IMR-90 (cell line): Measurements from ENCODE around the gene TMEM9. TPM values are rescaled to one million over a fixed set of nuclear protein-coding genes. Genes with fewer than 3 reads are reported as not detected.

Source experiments
- ATAC-seq: fragments of 200-7000 bp; cut with Tn5 transposase; 2 replicates; pipeline ENCODE4 v1.9.1; 2020; ENCODE audit warnings: low read depth, mild to moderate bottlenecking, moderate library complexity
- BruUV-seq: library from RNA; stranded (reverse); fragments of 400-500 nt; replicated peaks from 2 replicates; lab custom pipeline; 2021; lab: Mats Ljungman, UMichigan
- CTCF ChIA-PET: fragments of 300-600 bp; formaldehyde crosslinking; extraction: SDS; loops from one replicate; lab custom pipeline; 2021; ENCODE audit warnings: antibody characterized with exemption; lab: Yijun Ruan, JAX
- POLR2A ChIA-PET: fragments of 300-600 bp; sonication (Branson Sonifier 250); formaldehyde crosslinking; loops from one replicate; lab custom pipeline; 2022; ENCODE audit warnings: antibody characterized with exemption; ENCODE audit not compliant: unreplicated experiment; lab: Charles Lee
- DNase-seq: peaks from one replicate; pipeline ENCODE4 v3.0.0; 2013
- H2AFZ ChIP-seq: replicated peaks from 2 replicates; pipeline ENCODE3; 2013; ENCODE audit warnings: low read length, mild to moderate bottlenecking; ENCODE audit not compliant: poor library complexity
- H2AK5ac ChIP-seq: 2 replicates; pipeline ENCODE4 v1.6.1; 2013; ENCODE audit warnings: low read depth, low read length, inconsistent platforms
- H2AK9ac ChIP-seq: replicated peaks from 2 replicates; pipeline ENCODE3; 2013; ENCODE audit warnings: mild to moderate bottlenecking, low read depth, low read length, moderate library complexity; ENCODE audit not compliant: poor library complexity
- H2BK120ac ChIP-seq: 2 replicates; pipeline ENCODE4 v1.6.1; 2013; ENCODE audit warnings: low read depth, low read length, inconsistent platforms
- H2BK15ac ChIP-seq: 3 replicates; pipeline ENCODE4 v1.6.1; 2013; ENCODE audit warnings: low read depth, low read length, inconsistent platforms
- H2BK20ac ChIP-seq: 2 replicates; pipeline ENCODE4 v1.6.1; 2013; ENCODE audit warnings: low read depth, mild to moderate bottlenecking, inconsistent platforms, low read length, moderate library complexity
- H2BK5ac ChIP-seq: 2 replicates; pipeline ENCODE4 v1.6.1; 2013; ENCODE audit warnings: mild to moderate bottlenecking, low read depth, low read length, inconsistent platforms; ENCODE audit not compliant: poor library complexity, severe bottlenecking
- H3K14ac ChIP-seq: replicated peaks from 2 replicates; pipeline ENCODE4 v1.6.1; 2013; ENCODE audit warnings: low read depth, low read length, inconsistent platforms
- H3K18ac ChIP-seq: 2 replicates; pipeline ENCODE4 v1.6.1; 2013; ENCODE audit warnings: low read depth, low read length, control low read depth
- H3K23ac ChIP-seq: 2 replicates; pipeline ENCODE4 v1.6.1; 2013; ENCODE audit warnings: low read depth, low read length, inconsistent platforms
- H3K27ac ChIP-seq: 2 replicates; pipeline ENCODE4 v1.5.1; 2013; ENCODE audit warnings: mild to moderate bottlenecking, control low read depth, low read length; ENCODE audit not compliant: insufficient read depth
- H3K27me3 ChIP-seq: 2 replicates; pipeline ENCODE4 v1.6.1; 2013; ENCODE audit warnings: low read length; ENCODE audit not compliant: control insufficient read depth, insufficient read depth
- H3K36me3 ChIP-seq: 2 replicates; pipeline ENCODE4 v1.6.1; 2013; ENCODE audit warnings: low read length, mixed read lengths; ENCODE audit not compliant: control insufficient read depth, insufficient read depth
- H3K4ac ChIP-seq: 2 replicates; pipeline ENCODE4 v1.6.1; 2013; ENCODE audit warnings: low read depth, low read length, inconsistent platforms
- H3K4me1 ChIP-seq: 2 replicates; pipeline ENCODE4 v1.6.1; 2013; ENCODE audit warnings: low read length, mixed read lengths; ENCODE audit not compliant: control insufficient read depth, insufficient read depth
- H3K4me2 ChIP-seq: 2 replicates; pipeline ENCODE4 v1.6.1; 2013; ENCODE audit warnings: low read depth, mild to moderate bottlenecking, control low read depth, low read length, moderate library complexity
- H3K4me3 ChIP-seq: 2 replicates; pipeline ENCODE4 v1.5.1; 2013; ENCODE audit warnings: low read depth, mild to moderate bottlenecking, control low read depth, low read length, moderate library complexity; ENCODE audit not compliant: insufficient read depth
- H3K56ac ChIP-seq: 2 replicates; pipeline ENCODE4 v1.6.1; 2013; ENCODE audit warnings: low read length, inconsistent platforms; ENCODE audit not compliant: insufficient read depth; ENCODE audit errors: extremely low read depth
- H3K79me1 ChIP-seq, 2 experiments: 2 replicates each; pipeline ENCODE4 v1.6.1; 2013; ENCODE audit warnings: low read length in 2 of 2, inconsistent platforms in 1 of 2, low read depth in 1 of 2
- H3K9ac ChIP-seq: 2 replicates; pipeline ENCODE4 v1.6.1; 2013; ENCODE audit warnings: low read depth, low read length, control low read depth
- H3K9me1 ChIP-seq: 2 replicates; pipeline ENCODE4 v1.6.1; 2013; ENCODE audit warnings: low read length, inconsistent platforms; ENCODE audit not compliant: insufficient read depth
- H3K9me3 ChIP-seq: 2 replicates; pipeline ENCODE4 v1.6.1; 2013; ENCODE audit warnings: low read length; ENCODE audit not compliant: control insufficient read depth, insufficient read depth
- H4K20me1 ChIP-seq: 2 replicates; pipeline ENCODE4 v1.6.1; 2013; ENCODE audit warnings: low read length, inconsistent platforms; ENCODE audit not compliant: insufficient read depth
- H4K5ac ChIP-seq: 2 replicates; pipeline ENCODE4 v1.6.1; 2013; ENCODE audit warnings: mild to moderate bottlenecking, low read depth, low read length, control low read depth
- H4K8ac ChIP-seq, 2 experiments: 2 replicates each; pipeline ENCODE4 v1.6.1; 2013; ENCODE audit warnings: low read depth in 2 of 2, low read length in 2 of 2, control low read depth in 1 of 2, inconsistent platforms in 1 of 2
- H4K91ac ChIP-seq: 2 replicates; pipeline ENCODE4 v1.6.1; 2013; ENCODE audit warnings: low read depth, low read length, inconsistent platforms; ENCODE audit not compliant: insufficient read depth
- BHLHE40 ChIP-seq: fragments of 150-350 bp; IDR thresholded peaks from 2 replicates; pipeline ENCODE4 v1.6.1; 2016; ENCODE audit warnings: mild to moderate bottlenecking, low read depth, low read length
- CEBPB ChIP-seq: IDR thresholded peaks from 2 replicates; pipeline ENCODE4 v1.6.1; 2012; ENCODE audit warnings: low read depth, low read length, improper control_type of control experiment
- CHD1 ChIP-seq: IDR thresholded peaks from 2 replicates; pipeline ENCODE4 v1.6.1; 2012; ENCODE audit warnings: low read depth, low read length, improper control_type of control experiment
- CTCF ChIP-seq: conservative IDR thresholded peaks from 2 replicates; pipeline ENCODE4 v1.5.1; 2012; ENCODE audit warnings: mild to moderate bottlenecking, low read depth, low read length, improper control_type of control experiment
- ELK1 ChIP-seq: fragments of 150-350 bp; IDR thresholded peaks from 2 replicates; pipeline ENCODE4 v1.6.1; 2016; ENCODE audit warnings: low read depth, mild to moderate bottlenecking, low read length, moderate library complexity, borderline replicate concordance
- FOS ChIP-seq: fragments of 150-350 bp; IDR thresholded peaks from 2 replicates; pipeline ENCODE4 v1.6.1; 2016; ENCODE audit warnings: low read depth, low read length
- MAFK ChIP-seq: IDR thresholded peaks from 2 replicates; pipeline ENCODE4 v1.6.1; 2012; ENCODE audit warnings: low read depth, low read length, improper control_type of control experiment
- MAZ ChIP-seq: IDR thresholded peaks from 2 replicates; pipeline ENCODE4 v1.6.1; 2012; ENCODE audit warnings: low read depth, mild to moderate bottlenecking, low read length, improper control_type of control experiment, moderate library complexity, borderline replicate concordance
- MXI1 ChIP-seq: IDR thresholded peaks from 2 replicates; pipeline ENCODE4 v1.6.1; 2012; ENCODE audit warnings: low read depth, mild to moderate bottlenecking, low read length, moderate library complexity, borderline replicate concordance
- NFE2L2 ChIP-seq: fragments of 150-350 bp; IDR thresholded peaks from 2 replicates; pipeline ENCODE4 v1.6.1; 2016; ENCODE audit warnings: low read depth, mild to moderate bottlenecking, low read length
- POLR2A ChIP-seq: IDR thresholded peaks from 2 replicates; pipeline ENCODE4 v1.6.1; 2012; ENCODE audit warnings: mild to moderate bottlenecking, low read depth, low read length
- RAD21 ChIP-seq: IDR thresholded peaks from 2 replicates; pipeline ENCODE4 v1.6.1; 2012; ENCODE audit warnings: low read length, improper control_type of control experiment
- RCOR1 ChIP-seq: IDR thresholded peaks from 2 replicates; pipeline ENCODE4 v1.6.1; 2012; ENCODE audit warnings: mild to moderate bottlenecking, low read length, improper control_type of control experiment; ENCODE audit not compliant: insufficient replicate concordance
- RFX5 ChIP-seq: IDR thresholded peaks from 2 replicates; pipeline ENCODE4 v1.8.0; 2012; ENCODE audit warnings: low read depth, mild to moderate bottlenecking, low read length, moderate library complexity
- SMC3 ChIP-seq: fragments of 150-350 bp; IDR thresholded peaks from 2 replicates; pipeline ENCODE4 v1.6.1; 2016; ENCODE audit warnings: low read depth, mild to moderate bottlenecking, antibody characterized with exemption, low read length, moderate library complexity
- USF2 ChIP-seq: fragments of 150-350 bp; IDR thresholded peaks from 2 replicates; pipeline ENCODE4 v1.6.1; 2017; ENCODE audit warnings: mild to moderate bottlenecking, antibody characterized with exemption, low read length, low read depth
- WGBS, 2 experiments: methylation state at CpG; one replicate each; pipeline versions ENCODE4 v1.1.5 to v1.1.7; 2013; ENCODE audit warnings: missing lambda C conversion rate in 2 of 2; ENCODE audit not compliant: insufficient read length in 1 of 2; ENCODE audit errors: extremely low coverage in 2 of 2; 5-methylcytosine and 5-hydroxymethylcytosine counted together
- dilution Hi-C: fragments of 300-500 bp; cut with HindIII; formaldehyde crosslinking; loops from one replicate; pipeline ENCODE4 v1.14.3; 2018; ENCODE audit warnings: low sequenced_read_pairs; ENCODE audit not compliant: unreplicated experiment
- in situ Hi-C: fragments of 300-500 bp; cut with MboI; formaldehyde crosslinking; loops from 3 replicates; pipeline ENCODE4 v1.14.3; 2019; ENCODE audit warnings: low sequenced_read_pairs, inconsistent platforms, mixed read lengths
- intact Hi-C: fragments of 100-400 bp; cut with micrococcal nuclease; formaldehyde crosslinking; loops from 2 replicates; pipeline ENCODE4 v1.10.0; 2022
- polyA plus RNA-seq, 3 experiments: library from polyadenylated mRNA; depleted of rRNA; stranded (reverse); fragments of >200 nt; gene quantifications; 2 replicates each; pipeline ENCODE4 v1.2.3, GENCODE V29; 2012; ENCODE audit warnings: low replicate concordance in 1 of 3
- total RNA-seq: library from RNA; depleted of rRNA; stranded (reverse); fragments of >200 nt; gene quantifications from 2 replicates; pipeline ENCODE4 v1.2.3, GENCODE V29; 2012

TMEM9 gene
- total and polyA plus RNA-seq, 2 of the 4 experiments (the other 2 are of a cell fraction): 76.7 to 107 TPM

GRCh38 chr1:201190005-201190404, 35.7 kb upstream of the TMEM9 start:
- Histone ChIP-seq H4K5ac (no peak overlapping the region), H3K9me3 (no peaks in the 10 kb centered on the region), H4K20me1 (no peaks in the 10 kb centered on the region), H3K36me3 (no peaks in the 10 kb centered on the region), H3K4me1 (0 out of 2 replicates have a peak, but pooled peaks cover 3% of the 10 kb centered on the region), H3K56ac (no peak overlapping the region), H3K4me2 (no peak overlapping the region), H3K9me1 (peaks cover 12% of the 10 kb centered on the region), H2BK120ac (no peak overlapping the region), H2AK9ac (no peak overlapping the region), H3K23ac (no peak overlapping the region), H3K27ac (no peak overlapping the region), H3K27me3 (no peaks in the 10 kb centered on the region), H2AK5ac (no peak overlapping the region), H4K8ac (no peak overlapping the region), H3K9ac (no peak overlapping the region), H3K4ac (no peak overlapping the region), H3K14ac (no peak overlapping the region), H3K18ac (no peak overlapping the region), H2BK15ac (peak overlapping the region; percentile 50; the same call in 1 of the 3 replicates), H2BK5ac (no peak overlapping the region), H2BK20ac (0 out of 2 replicates have a peak overlapping the region, but pooled peaks have one; percentile 29), H3K4me3 (no peak overlapping the region), H3K79me1 (no peaks in the 10 kb centered on the region), H2AFZ (no peak overlapping the region), H4K91ac (no peak overlapping the region)
- CTCF ChIA-PET: no interaction called here
- no TSS peak for BruUV-seq
- TF ChIP-seq MAFK (no peak), USF2 (no peak), RFX5 (no peak), CEBPB (no peak), ELK1 (no peak), CTCF (no peak), RCOR1 (no peak), RAD21 (no peak), POLR2A (no peak), SMC3 (no peak), FOS (no peak), CHD1 (no peak), BHLHE40 (no peak), MXI1 (no peak), NFE2L2 (no peak), MAZ (no peak)
- in situ Hi-C loops: no loop called here
- dilution Hi-C loops: no loop called here
- 100% methylated on average over 3 of the region's 6 CpGs; no CpG with 5 or more reads in 1 of the 2 experiments for WGBS, 2 experiments
- POLR2A ChIA-PET: no interaction called here
- no peak for ATAC-seq
- intact Hi-C loops: no loop called here
- no peak for DNase-seq
